CD4-positive, alpha-beta memory T cell (primary cell): ENCODE measurements around the gene ZBTB33. TPM values are rescaled to one million over a fixed set of nuclear protein-coding genes. Genes with fewer than 3 reads are reported as not detected.

Source experiments
- CTCF ChIA-PET: fragments of 350-600 bp; sonication (Branson Sonifier 250); formaldehyde crosslinking; loops from one replicate; lab custom pipeline; 2021; ENCODE audit warnings: inconsistent platforms; ENCODE audit not compliant: partially characterized antibody; lab: Charles Lee
- POLR2A ChIA-PET: fragments of 350-600 bp; sonication (Branson Sonifier 250); formaldehyde crosslinking; loops from one replicate; lab custom pipeline; 2021; ENCODE audit not compliant: partially characterized antibody; lab: Charles Lee
- DNase-seq, 5 donors: peaks; one replicate each; pipeline versions ENCODE4 v3.0.0 to v3.0.0-alpha.2; 2020 to 2022; ENCODE audit warnings: mixed read lengths in 1 of 5
- H3K27ac ChIP-seq: one replicate; pipeline ENCODE4 v1.7.0; 2013; ENCODE audit warnings: low read depth, low read length
- H3K27me3 ChIP-seq: 2 replicates; pipeline ENCODE4 v1.7.0; 2013; ENCODE audit warnings: mild to moderate bottlenecking, low read length, moderate library complexity; ENCODE audit not compliant: insufficient read depth
- H3K36me3 ChIP-seq: 2 replicates; pipeline ENCODE4 v1.7.0; 2013; ENCODE audit warnings: mild to moderate bottlenecking, low read length, moderate library complexity; ENCODE audit not compliant: insufficient read depth
- H3K4me1 ChIP-seq: 2 replicates; pipeline ENCODE4 v1.7.0; 2013; ENCODE audit warnings: mild to moderate bottlenecking, low read length, moderate library complexity; ENCODE audit not compliant: insufficient read depth
- H3K4me3 ChIP-seq, 2 donors: one replicate each; pipeline ENCODE4 v1.7.0; 2013; ENCODE audit warnings: low read length in 2 of 2, mild to moderate bottlenecking in 1 of 2
- H3K9me3 ChIP-seq, 2 donors: one replicate each; pipeline ENCODE4 v1.7.0; 2013; ENCODE audit warnings: low read length in 2 of 2, control low read depth in 1 of 2; ENCODE audit not compliant: control insufficient read depth in 1 of 2
- H3K27ac Mint-ChIP-seq, 7 donors: one replicate each; pipeline ENCODE4 v1.8.0; 2020 to 2021; ENCODE audit warnings: mixed read lengths in 7 of 7, mild to moderate bottlenecking in 6 of 7, inconsistent platforms in 3 of 7, moderate library complexity in 3 of 7
- H3K27me3 Mint-ChIP-seq, 2 donors: one replicate each; pipeline ENCODE4 v1.8.0; 2020 to 2021; ENCODE audit warnings: mixed read lengths in 2 of 2
- H3K36me3 Mint-ChIP-seq, 2 donors: one replicate each; pipeline ENCODE4 v1.8.0; 2020 to 2021; ENCODE audit warnings: mixed read lengths in 2 of 2, inconsistent platforms in 1 of 2, mild to moderate bottlenecking in 1 of 2
- H3K4me1 Mint-ChIP-seq, 4 donors: one replicate each; pipeline ENCODE4 v1.8.0; 2020 to 2021; ENCODE audit warnings: mixed read lengths in 4 of 4, mild to moderate bottlenecking in 1 of 4
- H3K4me3 Mint-ChIP-seq, 8 donors: one replicate each; pipeline ENCODE4 v1.8.0; 2020 to 2021; ENCODE audit warnings: mixed read lengths in 8 of 8, mild to moderate bottlenecking in 7 of 8, moderate library complexity in 6 of 8, inconsistent platforms in 3 of 8
- H3K9me3 Mint-ChIP-seq, 8 donors: one replicate each; pipeline ENCODE4 v1.8.0; 2020 to 2021; ENCODE audit warnings: mixed read lengths in 8 of 8, mild to moderate bottlenecking in 5 of 8, inconsistent platforms in 3 of 8, moderate library complexity in 1 of 8
- intact Hi-C: fragments of 100-400 bp; cut with micrococcal nuclease; formaldehyde crosslinking; loops from one replicate; pipeline ENCODE4 v1.15.1; 2023
- polyA plus RNA-seq, 2 donors: library from polyadenylated mRNA; unstranded; fragments of 300-500 nt; fragmentation: Illumina TruSeq; gene quantifications; one replicate each; pipeline ENCODE4 v1.2.3, GENCODE V29; 2021
- total RNA-seq, 2 experiments: library from RNA; stranded (reverse); gene quantifications; one replicate each; pipeline ENCODE4 v1.2.3, GENCODE V29; 2021

ZBTB33 gene
- total and polyA plus RNA-seq, 4 experiments from 2014 or later: 9.5 to 34.6 (median 26.6) TPM

- Mint-ChIP-seq H3K36me3 (peaks cover 0 to 10% of the 10 kb centered on the region in 2 donors), H3K27ac (peak overlapping the region; percentile 88 to 94 (median 91)), H3K4me3 (peak overlapping the region; percentile 89 to 99 (median 94)), H3K27me3 (no peaks in the 10 kb centered on the region), H3K4me1 (peaks cover 9 to 29% (median 14%) of the 10 kb centered on the region in 4 donors), H3K9me3 (no peaks in the 10 kb centered on the region)
- Histone ChIP-seq H3K4me3 (peak overlapping the region; percentile 30 to 81), H3K27me3 (no peaks in the 10 kb centered on the region), H3K9me3 (no peaks in the 10 kb centered on the region), H3K36me3 (peaks cover 5% of the 10 kb centered on the region), H3K27ac (peak overlapping the region; percentile 56), H3K4me1 (peaks cover 15% of the 10 kb centered on the region)
- peak in 1 of 5 donors; percentile 1 for DNase-seq
- ChIA-PET CTCF (no interaction called here), POLR2A (interaction anchor here (1.1 kb wide), 1 partner anchor 65 kb away, joined by 4 read pairs; no protein-coding TSS in a partner anchor)
- intact Hi-C loops: no loop called here
Observed at GRCh38 chrX:120244395-120244734, 6.2 kb upstream of the ZBTB33 start.

GRCh38 chrX:120244735-120245498 lies 5.7 kb upstream of the ZBTB33 start:
- Histone ChIP-seq H3K36me3 (no peaks in the 10 kb centered on the region), H3K4me3 (peak overlapping the region; percentile 30 to 81), H3K27ac (peak overlapping the region; percentile 56), H3K4me1 (peaks cover 16% of the 10 kb centered on the region), H3K27me3 (no peaks in the 10 kb centered on the region), H3K9me3 (no peaks in the 10 kb centered on the region)
- H3K4me1 Mint-ChIP-seq: peaks cover 9 to 29% (median 14%) of the 10 kb centered on the region in 4 donors
- intact Hi-C loops: no loop called here
- H3K27ac Mint-ChIP-seq: peak overlapping the region; percentile 88 to 94 (median 91)
- H3K4me3 Mint-ChIP-seq: peak overlapping the region; percentile 89 to 99 (median 94)
- ChIA-PET CTCF (no interaction called here), POLR2A (interaction anchor here (1.1 kb wide), 1 partner anchor 64 kb away, joined by 4 read pairs; no protein-coding TSS in a partner anchor)
- no peaks in the 10 kb centered on the region for H3K9me3 Mint-ChIP-seq
- no peaks in the 10 kb centered on the region for H3K27me3 Mint-ChIP-seq
- DNase-seq: peak; percentile 57 to 64 (median 62)
- H3K36me3 Mint-ChIP-seq: peaks cover 0 to 9% of the 10 kb centered on the region in 2 donors

- H3K4me1 ChIP-seq: peaks cover 22% of the 10 kb centered on the region
- POLR2A ChIA-PET: interaction anchor here (0.8 to 2.5 kb wide), 10 partner anchors 9 to 353 kb away, joined by 3 to 41 read pairs (median 6); partner anchors contain the start of genes CUL4B, MCTS1 and TMEM255A
- H3K4me3 ChIP-seq: peak overlapping the region; percentile 69 to 82
- Mint-ChIP-seq H3K36me3 (peaks cover 17 to 35% of the 10 kb centered on the region in 2 donors), H3K27ac (peak overlapping the region; percentile 86 to 98 (median 94)), H3K4me1 (peaks cover 8 to 47% (median 22%) of the 10 kb centered on the region in 4 donors), H3K9me3 (peaks cover 0 to 2% (median 0%) of the 10 kb centered on the region in 8 donors), H3K4me3 (peak overlapping the region; percentile 88 to 95 (median 94)), H3K27me3 (no peaks in the 10 kb centered on the region)
- no peaks in the 10 kb centered on the region for H3K9me3 ChIP-seq
- intact Hi-C loops: loop anchor here (2.0 to 10.0 kb wide), 5 partner anchors 17 to 353 kb away; partner anchors contain the start of gene MCTS1
- H3K27ac ChIP-seq: peak overlapping the region; percentile 82
- DNase-seq: peak in 4 of 5 donors; percentile 6 to 28 (median 18)
- no peaks in the 10 kb centered on the region for H3K27me3 ChIP-seq
- H3K36me3 ChIP-seq: peaks cover 12% of the 10 kb centered on the region
- CTCF ChIA-PET: interaction anchor here (1.2 to 2.6 kb wide), 8 partner anchors 9 to 113 kb away, joined by 3 to 21 read pairs (median 8); partner anchors contain the start of gene TMEM255A
Observed at GRCh38 chrX:120251471-120252011, 929 bp downstream of the ZBTB33 start.

GRCh38 chrX:120253784-120254183 lies 3.2 kb downstream of the ZBTB33 start:
- H3K4me3 ChIP-seq: no peak overlapping the region
- DNase-seq: no peak
- H3K27ac Mint-ChIP-seq: peak overlapping the region in 2 of 7 donors; percentile 19 to 65
- no peak overlapping the region for H3K27ac ChIP-seq
- peaks cover 0 to 2% (median 0%) of the 10 kb centered on the region in 8 donors for H3K9me3 Mint-ChIP-seq
- no peaks in the 10 kb centered on the region for H3K27me3 ChIP-seq
- CTCF ChIA-PET: no interaction called here
- peak overlapping the region in 3 of 8 donors; percentile 1 to 43 (median 36) for H3K4me3 Mint-ChIP-seq
- POLR2A ChIA-PET: interaction anchor here (0.9 kb wide), 1 partner anchor 56 kb away, joined by 3 read pairs; no protein-coding TSS in a partner anchor
- intact Hi-C loops: loop anchor here (5.0 to 10.0 kb wide), 2 partner anchors 199 to 351 kb away; partner anchors contain the start of gene MCTS1
- peaks cover 11 to 55% (median 31%) of the 10 kb centered on the region in 4 donors for H3K4me1 Mint-ChIP-seq
- H3K4me1 ChIP-seq: peaks cover 22% of the 10 kb centered on the region
- peaks cover 17 to 45% of the 10 kb centered on the region in 2 donors for H3K36me3 Mint-ChIP-seq
- no peaks in the 10 kb centered on the region for H3K9me3 ChIP-seq
- no peaks in the 10 kb centered on the region for H3K27me3 Mint-ChIP-seq
- peaks cover 12% of the 10 kb centered on the region for H3K36me3 ChIP-seq

- Histone ChIP-seq H3K27ac (no peak overlapping the region), H3K27me3 (no peaks in the 10 kb centered on the region), H3K36me3 (peaks cover 3% of the 10 kb centered on the region), H3K9me3 (no peaks in the 10 kb centered on the region), H3K4me1 (peaks cover 7% of the 10 kb centered on the region), H3K4me3 (no peak overlapping the region)
- Mint-ChIP-seq H3K9me3 (peaks cover 0 to 1% (median 0%) of the 10 kb centered on the region in 8 donors), H3K27ac (no peak overlapping the region), H3K27me3 (no peaks in the 10 kb centered on the region), H3K36me3 (peaks cover 0 to 12% of the 10 kb centered on the region in 2 donors), H3K4me3 (no peak overlapping the region), H3K4me1 (peaks cover 9 to 18% (median 15%) of the 10 kb centered on the region in 4 donors)
- CTCF ChIA-PET: interaction anchor here (2.1 kb wide), 1 partner anchor 10 kb away, joined by 9 read pairs; the partner anchor contains the start of gene ZBTB33
- POLR2A ChIA-PET: interaction anchor here (1.6 kb wide), 1 partner anchor 10 kb away, joined by 6 read pairs; the partner anchor contains the start of gene ZBTB33
- DNase-seq: no peak
- intact Hi-C loops: no loop called here
Observed at GRCh38 chrX:120260369-120260768, 9.8 kb downstream of the ZBTB33 start.

GRCh38 chrX:120262859-120263708 lies 12.5 kb downstream of the ZBTB33 start:
- H3K36me3 ChIP-seq: no peaks in the 10 kb centered on the region
- Mint-ChIP-seq H3K4me3 (peak overlapping the region in 1 of 8 donors; percentile 63), H3K27me3 (no peaks in the 10 kb centered on the region), H3K4me1 (peaks cover 0 to 3% (median under 1%) of the 10 kb centered on the region in 4 donors), H3K9me3 (peaks cover 0 to 1% (median 0%) of the 10 kb centered on the region in 8 donors), H3K36me3 (peaks cover 0 to 2% of the 10 kb centered on the region in 2 donors), H3K27ac (peak overlapping the region in 1 of 7 donors; percentile 79)
- POLR2A ChIA-PET: no interaction called here
- no peak for DNase-seq
- CTCF ChIA-PET: no interaction called here
- intact Hi-C loops: no loop called here
- H3K4me3 ChIP-seq: no peak overlapping the region
- no peaks in the 10 kb centered on the region for H3K4me1 ChIP-seq
- no peaks in the 10 kb centered on the region for H3K27me3 ChIP-seq
- H3K9me3 ChIP-seq: no peaks in the 10 kb centered on the region
- H3K27ac ChIP-seq: no peak overlapping the region
